Nephron (organoid): ENCODE data around the gene ARHGAP15.

ENCODE experiments used
- H3K27ac Mint-ChIP-seq, 3 experiments: 2 replicates each; pipeline ENCODE4 v1.8.0; 2020; ENCODE audit warnings: mixed read lengths in 3 of 3, mild to moderate bottlenecking in 2 of 3, moderate library complexity in 1 of 3
- H3K27me3 Mint-ChIP-seq: 2 replicates; pipeline ENCODE4 v1.8.0; 2021; ENCODE audit warnings: low read depth, mild to moderate bottlenecking, moderate library complexity, mixed read lengths
- H3K36me3 Mint-ChIP-seq: 2 replicates; pipeline ENCODE4 v1.8.0; 2020; ENCODE audit warnings: low read depth, mixed read lengths
- H3K4me1 Mint-ChIP-seq: 2 replicates; pipeline ENCODE4 v1.8.0; 2020; ENCODE audit warnings: mixed read lengths
- H3K4me3 Mint-ChIP-seq, 3 experiments: 2 replicates each; pipeline ENCODE4 v1.8.0; 2020; ENCODE audit warnings: mild to moderate bottlenecking in 3 of 3, mixed read lengths in 3 of 3, moderate library complexity in 2 of 3
- H3K9me3 Mint-ChIP-seq: 2 replicates; pipeline ENCODE4 v1.8.0; 2020; ENCODE audit warnings: mixed read lengths
- TF ChIP-seq, protein P1 (sequence below), 3 experiments: fragments of 200-600 bp; sonication (generic); IDR thresholded peaks; one replicate each; pipeline ENCODE4 v1.5.0; 2021; ENCODE audit warnings: antibody characterized with exemption in 3 of 3; ENCODE audit not compliant: unreplicated experiment in 3 of 3

The ARHGAP15 gene

DNA sequence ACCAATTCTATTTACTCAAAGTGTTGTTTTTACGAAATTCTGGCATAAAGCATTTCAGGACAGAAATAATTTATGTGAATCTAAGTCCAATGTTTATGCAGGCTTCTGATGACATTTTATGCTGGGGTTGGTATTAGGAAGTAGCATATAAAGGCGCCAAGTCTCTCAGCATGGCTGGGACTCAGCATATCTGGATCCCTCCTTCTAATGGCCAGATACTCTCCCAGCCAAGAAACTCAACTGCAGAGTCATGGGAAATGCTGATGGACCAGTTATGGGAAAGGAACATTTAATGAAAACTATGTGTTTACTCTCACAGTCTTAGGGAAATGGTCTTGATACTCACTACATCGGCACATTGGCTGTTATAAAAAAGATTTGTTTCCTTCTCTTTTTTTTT lies 392.2 kb downstream of the ARHGAP15 start:
- H3K4me3 Mint-ChIP-seq, result no peak overlapping the region
- no peaks in the 10 kb centered on the region for H3K36me3 Mint-ChIP-seq
- peak overlapping the region; percentile 28 to 78 (median 49) for H3K27ac Mint-ChIP-seq
- no peaks in the 10 kb centered on the region for H3K9me3 Mint-ChIP-seq
- TF ChIP-seq, protein P1, sequence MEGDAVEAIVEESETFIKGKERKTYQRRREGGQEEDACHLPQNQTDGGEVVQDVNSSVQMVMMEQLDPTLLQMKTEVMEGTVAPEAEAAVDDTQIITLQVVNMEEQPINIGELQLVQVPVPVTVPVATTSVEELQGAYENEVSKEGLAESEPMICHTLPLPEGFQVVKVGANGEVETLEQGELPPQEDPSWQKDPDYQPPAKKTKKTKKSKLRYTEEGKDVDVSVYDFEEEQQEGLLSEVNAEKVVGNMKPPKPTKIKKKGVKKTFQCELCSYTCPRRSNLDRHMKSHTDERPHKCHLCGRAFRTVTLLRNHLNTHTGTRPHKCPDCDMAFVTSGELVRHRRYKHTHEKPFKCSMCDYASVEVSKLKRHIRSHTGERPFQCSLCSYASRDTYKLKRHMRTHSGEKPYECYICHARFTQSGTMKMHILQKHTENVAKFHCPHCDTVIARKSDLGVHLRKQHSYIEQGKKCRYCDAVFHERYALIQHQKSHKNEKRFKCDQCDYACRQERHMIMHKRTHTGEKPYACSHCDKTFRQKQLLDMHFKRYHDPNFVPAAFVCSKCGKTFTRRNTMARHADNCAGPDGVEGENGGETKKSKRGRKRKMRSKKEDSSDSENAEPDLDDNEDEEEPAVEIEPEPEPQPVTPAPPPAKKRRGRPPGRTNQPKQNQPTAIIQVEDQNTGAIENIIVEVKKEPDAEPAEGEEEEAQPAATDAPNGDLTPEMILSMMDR (IDR thresholded peaks at IDR 0.05; ENCODE audit: unreplicated experiment in 3 of 3), result no peak
- peaks cover 48% of the 10 kb centered on the region for H3K4me1 Mint-ChIP-seq
- no peaks in the 10 kb centered on the region for H3K27me3 Mint-ChIP-seq

GRCh38 chr2:143522699-143523098 lies 393.5 kb downstream of the ARHGAP15 start:
- Mint-ChIP-seq H3K36me3 (no peaks in the 10 kb centered on the region), H3K27ac (peak overlapping the region; percentile 49 to 94 (median 78)), H3K4me3 (no peak overlapping the region), H3K27me3 (no peaks in the 10 kb centered on the region), H3K4me1 (peaks cover 50% of the 10 kb centered on the region), H3K9me3 (no peaks in the 10 kb centered on the region)
- TF ChIP-seq, protein P1 (IDR thresholded peaks at IDR 0.05; ENCODE audit: unreplicated experiment in 3 of 3), result no peak

DNA sequence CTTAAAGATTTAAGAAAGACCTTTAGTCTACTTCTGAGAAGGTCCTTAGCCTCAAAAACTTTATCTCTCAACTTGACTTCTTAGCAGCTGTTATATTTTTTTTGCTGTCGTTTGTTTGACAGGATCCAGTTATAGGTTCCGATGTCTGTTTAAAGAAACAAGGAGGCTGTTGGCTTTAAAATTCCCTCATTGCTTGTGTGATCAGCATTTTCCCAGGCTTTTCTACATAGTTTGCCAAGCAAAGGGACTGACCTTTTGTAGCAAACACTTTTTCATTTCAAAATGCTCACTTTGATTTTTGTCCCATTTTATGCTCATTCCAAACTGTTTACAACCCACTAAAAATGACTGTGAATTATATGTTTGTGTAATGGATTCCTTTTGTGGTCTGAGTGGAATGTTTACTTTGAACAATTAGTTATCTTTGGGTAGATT lies 394.9 kb downstream of the ARHGAP15 start:
- TF ChIP-seq, protein P1 (IDR thresholded peaks at IDR 0.05; ENCODE audit: unreplicated experiment in 3 of 3), result no peak
- peak overlapping the region; percentile 94 to 96 (median 96) for H3K27ac Mint-ChIP-seq
- peaks cover 54% of the 10 kb centered on the region for H3K4me1 Mint-ChIP-seq
- H3K36me3 Mint-ChIP-seq, result no peaks in the 10 kb centered on the region
- peak overlapping the region in 1 of 3 experiments; percentile 14 for H3K4me3 Mint-ChIP-seq
- no peaks in the 10 kb centered on the region for H3K27me3 Mint-ChIP-seq
- no peaks in the 10 kb centered on the region for H3K9me3 Mint-ChIP-seq

GRCh38 chr2:143524559-143525401 lies 395.6 kb downstream of the ARHGAP15 start:
- Mint-ChIP-seq H3K9me3 (no peaks in the 10 kb centered on the region), H3K27ac (peak overlapping the region; percentile 94 to 96 (median 96)), H3K4me1 (peaks cover 61% of the 10 kb centered on the region), H3K36me3 (no peaks in the 10 kb centered on the region), H3K27me3 (no peaks in the 10 kb centered on the region), H3K4me3 (peak overlapping the region in 2 of 3 experiments; percentile 2 to 33)
- TF ChIP-seq, protein P1 (IDR thresholded peaks at IDR 0.05; ENCODE audit: unreplicated experiment in 3 of 3), result no peak

DNA sequence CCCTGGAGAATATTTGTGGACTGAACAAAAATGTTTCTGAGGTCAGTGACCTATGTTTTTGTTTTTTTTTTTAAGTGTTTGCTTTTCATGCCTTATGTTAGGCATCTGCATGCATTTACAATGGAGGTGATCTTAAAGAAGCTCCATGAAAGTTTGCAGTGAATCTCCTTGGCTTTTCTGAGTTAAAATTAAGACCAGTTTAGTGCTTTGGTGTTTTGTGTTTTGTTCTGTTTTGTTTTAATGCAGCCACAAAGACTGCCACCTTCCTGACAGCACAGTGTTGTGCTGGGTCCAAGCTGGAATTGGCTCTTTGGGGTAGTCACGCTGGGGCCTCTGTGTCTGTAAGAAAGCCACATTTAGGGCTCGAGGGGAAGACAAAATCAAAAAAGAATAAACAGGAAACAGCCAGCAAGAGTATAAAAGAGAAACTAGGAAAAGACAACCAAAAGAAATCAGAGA lies 396.2 kb downstream of the ARHGAP15 start:
- peak overlapping the region in 2 of 3 experiments; percentile 8 to 32 for H3K4me3 Mint-ChIP-seq
- peak overlapping the region; percentile 94 to 96 (median 96) for H3K27ac Mint-ChIP-seq
- H3K36me3 Mint-ChIP-seq, result no peaks in the 10 kb centered on the region
- H3K4me1 Mint-ChIP-seq, result peaks cover 66% of the 10 kb centered on the region
- H3K9me3 Mint-ChIP-seq, result no peaks in the 10 kb centered on the region
- H3K27me3 Mint-ChIP-seq, result no peaks in the 10 kb centered on the region
- TF ChIP-seq, protein P1 (IDR thresholded peaks at IDR 0.05; ENCODE audit: unreplicated experiment in 3 of 3), result no peak
